Muscle of leg (tissue), 11 donors: ENCODE data around the gene CA10. TPM values are rescaled to one million over a fixed set of nuclear protein-coding genes. Genes with fewer than 3 reads are reported as not detected.

Source experiments
- DNase-seq: peaks from one replicate; pipeline ENCODE4 v3.0.0; 2013
- H3K27ac ChIP-seq: one replicate; pipeline ENCODE4 v1.5.1; 2013; ENCODE audit warnings: mild to moderate bottlenecking, low read length, control low read depth
- H3K27me3 ChIP-seq: one replicate; pipeline ENCODE4 v1.6.1; 2013; ENCODE audit warnings: low read length; ENCODE audit not compliant: control insufficient read depth, insufficient read depth
- H3K36me3 ChIP-seq: one replicate; pipeline ENCODE4 v1.6.1; 2013; ENCODE audit warnings: low read length; ENCODE audit not compliant: control insufficient read depth, insufficient read depth
- H3K4me1 ChIP-seq: one replicate; pipeline ENCODE4 v1.6.1; 2013; ENCODE audit warnings: low read length; ENCODE audit not compliant: control insufficient read depth, insufficient read depth
- H3K4me3 ChIP-seq: one replicate; pipeline ENCODE4 v1.5.1; 2013; ENCODE audit warnings: low read length, control low read depth
- H3K9me3 ChIP-seq: replicated peaks from 2 replicates; pipeline ENCODE4 v1.6.1; 2013; ENCODE audit warnings: low read depth, low read length; ENCODE audit not compliant: control insufficient read depth
- whole genome bisulfite sequencing: methylation state at CpG from one replicate; pipeline ENCODE4 v1.1.5; 2013; ENCODE audit warnings: missing lambda C conversion rate; ENCODE audit not compliant: insufficient coverage; 5-methylcytosine and 5-hydroxymethylcytosine counted together
- polyA plus RNA-seq, 8 donors: library from polyadenylated mRNA; unstranded; fragments of 120-200 nt; gene quantifications; one replicate each; pipeline versions ENCODE4 v1.2.1 to v1.2.3, GENCODE V29; 2013; ENCODE audit warnings: inconsistent platforms in 1 of 8, low replicate concordance in 1 of 8; ENCODE audit not compliant: insufficient read length in 8 of 8, insufficient read depth in 1 of 8
- total RNA-seq: library from RNA; stranded (reverse); fragments of 120-200 nt; gene quantifications from one replicate; pipeline ENCODE4 v1.2.4, GENCODE V29; 2013

Gene CA10
- total and polyA plus RNA-seq, 9 donors, result 1.4 to 6.9 (median 3.3) TPM

GRCh38 chr17:51706093-51706492, 452.4 kb downstream of the CA10 start:
- Histone ChIP-seq H3K4me3 (no peak overlapping the region), H3K9me3 (no peaks in the 10 kb centered on the region), H3K4me1 (peaks cover 6% of the 10 kb centered on the region), H3K36me3 (no peaks in the 10 kb centered on the region), H3K27ac (no peak overlapping the region), H3K27me3 (peaks cover 7% of the 10 kb centered on the region)
- WGBS, result no CpG with 5 or more reads among the region's 1 CpG
- DNase-seq, result peak; percentile 44

- H3K27me3 ChIP-seq, result peaks cover 4% of the 10 kb centered on the region
- H3K36me3 ChIP-seq, result no peaks in the 10 kb centered on the region
- DNase-seq, result peak; percentile 88
- WGBS, result 43% methylated on average over 5 of the region's 8 CpGs
- H3K9me3 ChIP-seq, result no peaks in the 10 kb centered on the region
- no peak overlapping the region for H3K27ac ChIP-seq
- H3K4me1 ChIP-seq, result peaks cover 6% of the 10 kb centered on the region
- no peak overlapping the region for H3K4me3 ChIP-seq
These were observed 454.9 kb downstream of the CA10 start for GRCh38 chr17:51703361-51704341.

DNA sequence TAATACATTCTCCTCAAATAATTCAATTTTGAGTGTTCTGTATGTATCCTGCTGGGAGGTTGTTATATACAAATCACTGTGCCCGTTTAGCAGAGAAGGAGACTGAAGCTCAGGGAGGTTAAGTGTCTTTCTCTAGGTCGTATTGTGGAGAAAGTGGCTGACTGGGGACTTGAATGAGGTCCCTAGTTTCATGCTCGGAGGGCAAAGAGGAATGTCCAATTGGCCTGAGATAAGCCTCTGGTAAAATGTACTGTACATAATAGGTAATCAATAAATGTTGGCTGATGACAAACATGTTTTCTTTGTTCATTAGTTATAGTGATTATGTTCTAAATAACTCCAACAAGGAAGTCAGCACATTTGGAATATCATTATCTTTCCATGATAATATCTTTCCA, 455.6 kb downstream of the CA10 start:
- Histone ChIP-seq H3K36me3 (no peaks in the 10 kb centered on the region), H3K27me3 (no peaks in the 10 kb centered on the region), H3K9me3 (no peaks in the 10 kb centered on the region), H3K4me1 (peaks cover 6% of the 10 kb centered on the region), H3K4me3 (no peak overlapping the region), H3K27ac (no peak overlapping the region)
- DNase-seq, result no peak
- WGBS, result 65% methylated on average over 2 of the region's 3 CpGs

DNA sequence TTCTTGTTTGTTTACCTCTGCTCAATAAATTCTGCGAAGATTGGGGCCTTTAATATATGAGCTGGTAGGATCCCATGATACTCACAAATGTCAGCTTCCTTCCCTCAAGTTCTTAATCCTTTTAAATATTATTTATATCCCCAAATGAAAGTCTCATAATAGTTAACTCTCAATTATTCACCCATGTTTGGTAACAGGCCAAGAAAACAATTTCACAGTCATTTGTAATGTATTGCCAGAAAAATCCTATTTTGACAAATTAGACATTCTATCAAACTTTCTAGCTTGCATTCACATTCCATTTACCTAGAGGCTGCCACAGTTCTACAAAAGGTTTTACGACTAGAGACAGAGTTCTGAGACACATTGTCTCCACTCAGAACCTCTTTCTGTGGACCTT, 457.0 kb downstream of the CA10 start:
- 67% methylated on average over 1 of the region's 2 CpGs for WGBS
- no peaks in the 10 kb centered on the region for H3K27me3 ChIP-seq
- no peak for DNase-seq
- H3K9me3 ChIP-seq, result no peaks in the 10 kb centered on the region
- no peaks in the 10 kb centered on the region for H3K36me3 ChIP-seq
- peaks cover 6% of the 10 kb centered on the region for H3K4me1 ChIP-seq
- no peak overlapping the region for H3K27ac ChIP-seq
- no peak overlapping the region for H3K4me3 ChIP-seq

DNA sequence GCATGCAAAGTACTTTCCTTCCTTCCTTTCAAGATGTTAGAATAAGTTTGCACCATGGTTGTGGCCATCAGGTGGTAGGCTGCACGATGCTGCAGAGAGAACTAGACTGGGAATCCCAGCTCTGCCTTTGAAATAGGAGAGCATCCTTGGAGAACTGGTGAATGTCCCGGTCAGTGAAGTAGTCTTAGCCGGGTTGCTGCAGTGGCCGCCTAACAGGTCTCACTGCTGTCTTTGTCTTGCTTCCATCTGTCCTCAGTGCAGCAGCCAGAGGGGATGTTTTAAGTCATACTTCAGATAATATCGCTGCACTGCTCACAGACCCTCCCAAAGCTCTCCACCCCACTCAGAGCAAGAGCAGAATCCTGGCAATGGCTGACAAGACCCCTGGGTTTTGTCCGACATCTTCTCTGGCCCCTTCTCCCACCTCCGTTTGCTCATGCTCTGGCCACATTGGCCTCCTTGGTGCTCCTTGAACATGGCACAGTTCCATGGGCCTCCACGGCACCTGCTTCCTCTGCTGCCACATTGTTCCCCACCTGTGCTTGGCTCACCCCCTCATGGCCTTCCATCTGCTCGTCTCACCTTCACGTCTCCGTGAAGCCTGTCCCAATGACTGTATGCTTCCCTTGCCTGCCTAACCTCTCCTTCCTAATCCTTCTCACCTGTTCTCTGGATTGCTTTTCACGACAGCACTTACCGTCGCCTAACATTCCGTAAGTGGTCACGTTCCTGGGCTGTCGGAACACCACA, 458.3 kb downstream of the CA10 start:
- WGBS, result 46% methylated on average over 14 of the region's 17 CpGs
- no peak overlapping the region for H3K27ac ChIP-seq
- no peak for DNase-seq
- H3K4me3 ChIP-seq, result no peak overlapping the region
- H3K4me1 ChIP-seq, result peaks cover 6% of the 10 kb centered on the region
- no peaks in the 10 kb centered on the region for H3K9me3 ChIP-seq
- no peaks in the 10 kb centered on the region for H3K27me3 ChIP-seq
- no peaks in the 10 kb centered on the region for H3K36me3 ChIP-seq

DNA sequence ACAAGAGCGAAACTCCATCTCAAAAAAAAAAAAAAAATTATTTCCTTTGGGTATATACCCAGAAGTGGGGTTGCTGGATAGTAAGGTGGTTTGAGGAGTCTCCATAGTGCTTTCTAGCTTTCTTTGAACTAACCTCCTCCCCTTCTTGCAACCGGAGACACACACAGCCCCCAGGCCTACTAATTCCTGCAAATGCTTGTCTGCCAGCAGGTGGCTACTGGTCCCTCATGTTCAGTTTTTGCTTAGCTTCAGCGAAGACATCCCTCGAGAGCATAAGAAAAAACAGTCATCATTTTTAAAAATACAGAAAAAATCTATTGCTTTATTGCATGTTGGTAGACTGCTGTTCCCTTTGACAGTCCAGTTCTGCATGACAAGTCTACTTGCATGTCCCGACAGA, 459.2 kb downstream of the CA10 start:
- H3K4me3 ChIP-seq, result no peak overlapping the region
- H3K27me3 ChIP-seq, result no peaks in the 10 kb centered on the region
- no peak for DNase-seq
- H3K36me3 ChIP-seq, result no peaks in the 10 kb centered on the region
- 86% methylated on average over 1 of the region's 5 CpGs for whole genome bisulfite sequencing
- no peak overlapping the region for H3K27ac ChIP-seq
- peaks cover 6% of the 10 kb centered on the region for H3K4me1 ChIP-seq
- H3K9me3 ChIP-seq, result no peaks in the 10 kb centered on the region

- no peaks in the 10 kb centered on the region for H3K9me3 ChIP-seq
- no peak for DNase-seq
- no peaks in the 10 kb centered on the region for H3K36me3 ChIP-seq
- H3K4me1 ChIP-seq, result no peaks in the 10 kb centered on the region
- 72% methylated on average over 2 of the region's 2 CpGs for WGBS
- no peak overlapping the region for H3K4me3 ChIP-seq
- H3K27ac ChIP-seq, result no peak overlapping the region
- no peaks in the 10 kb centered on the region for H3K27me3 ChIP-seq
These were observed 465.6 kb downstream of the CA10 start for GRCh38 chr17:51692917-51693316.

DNA sequence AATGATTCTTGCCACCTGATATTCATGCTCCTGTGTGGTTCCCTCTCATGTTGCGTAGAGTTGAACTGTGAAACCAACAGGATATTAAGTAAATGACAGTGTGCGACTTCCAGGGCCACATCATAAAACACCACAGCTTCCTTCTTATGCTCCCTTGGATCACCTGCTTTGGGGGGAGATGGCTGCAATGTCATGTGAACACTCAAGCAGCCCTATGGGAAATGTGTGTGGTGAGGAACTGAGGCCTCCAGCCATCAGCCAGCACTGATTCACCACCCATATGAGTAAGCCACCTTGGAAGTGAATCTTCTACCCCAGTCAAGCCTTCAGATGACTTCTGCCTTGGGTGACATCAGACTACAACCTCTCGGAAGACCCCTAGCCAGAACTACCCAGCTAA, 470.6 kb downstream of the CA10 start:
- Histone ChIP-seq H3K4me3 (no peak overlapping the region), H3K36me3 (no peaks in the 10 kb centered on the region), H3K27me3 (no peaks in the 10 kb centered on the region), H3K27ac (no peak overlapping the region), H3K9me3 (no peaks in the 10 kb centered on the region), H3K4me1 (peaks cover 3% of the 10 kb centered on the region)
- no peak for DNase-seq
- WGBS, result no CpG with 5 or more reads among the region's 3 CpGs

DNA sequence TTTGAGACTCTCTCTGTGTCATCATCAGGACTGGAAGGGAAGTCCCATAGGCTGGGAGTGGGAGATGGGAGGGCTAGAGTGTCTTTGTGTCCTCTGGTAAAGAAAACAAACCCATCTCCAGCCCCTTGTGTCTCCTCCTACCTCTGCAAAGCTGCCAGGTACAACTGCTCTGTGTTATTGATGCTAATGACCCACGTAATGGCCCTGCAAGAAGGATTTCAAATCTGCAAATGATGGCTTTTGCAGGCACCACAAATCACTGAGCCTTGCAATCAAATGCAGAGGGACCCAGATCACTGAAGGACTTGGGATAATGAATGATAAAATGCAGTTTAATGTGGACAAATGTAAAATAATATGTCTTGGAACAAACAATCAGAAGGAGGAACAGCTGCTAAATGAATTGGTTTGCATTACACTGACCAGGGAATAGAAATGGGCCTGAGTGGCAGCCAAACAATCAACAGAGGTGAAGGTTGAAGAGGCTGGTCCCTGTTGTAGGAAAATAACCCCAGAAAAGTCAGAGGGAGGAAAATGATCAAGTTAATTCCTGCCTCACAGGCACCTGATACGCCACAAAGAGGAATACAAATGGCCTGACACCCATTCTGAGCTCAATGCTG, 473.1 kb downstream of the CA10 start:
- DNase-seq, result peak; percentile 76

DNA sequence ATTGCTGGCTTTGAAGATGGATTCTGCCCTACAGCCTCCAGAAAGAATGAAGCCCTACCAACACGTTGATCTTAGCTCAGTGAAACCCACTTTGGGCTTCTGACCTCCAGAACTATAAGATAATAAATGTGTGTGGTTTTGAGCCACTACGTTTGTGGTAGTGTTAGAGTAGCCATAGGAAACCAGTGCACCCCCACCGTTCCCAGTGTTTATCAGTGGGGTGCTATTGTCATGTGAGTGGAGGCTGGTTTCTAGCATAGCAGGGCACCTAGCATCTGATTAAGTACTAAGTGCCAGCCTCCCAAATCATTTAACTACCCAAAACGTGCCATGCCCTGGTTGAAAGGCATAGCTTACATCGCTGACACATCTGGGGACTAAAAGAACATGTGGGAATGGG, 474.3 kb downstream of the CA10 start:
- no CpG with 5 or more reads among the region's 5 CpGs for WGBS

More for the DNA sequence above, 473.1 kb downstream of the CA10 start:
- H3K27me3 ChIP-seq, result no peaks in the 10 kb centered on the region
- H3K4me1 ChIP-seq, result peaks cover 3% of the 10 kb centered on the region
- H3K36me3 ChIP-seq, result no peaks in the 10 kb centered on the region
- no peak overlapping the region for H3K27ac ChIP-seq
- WGBS, result 28% methylated on average over 2 of the region's 2 CpGs
- H3K4me3 ChIP-seq, result no peak overlapping the region
- H3K9me3 ChIP-seq, result no peaks in the 10 kb centered on the region

More for the DNA sequence above, 474.3 kb downstream of the CA10 start:
- DNase-seq, result no peak
- Histone ChIP-seq H3K36me3 (no peaks in the 10 kb centered on the region), H3K27ac (no peak overlapping the region), H3K9me3 (no peaks in the 10 kb centered on the region), H3K4me3 (no peak overlapping the region), H3K4me1 (peaks cover 3% of the 10 kb centered on the region), H3K27me3 (no peaks in the 10 kb centered on the region)
